ENCODE measurements around the gene PAM16. TPM values are rescaled to one million over a fixed set of nuclear protein-coding genes. Genes with fewer than 3 reads are reported as not detected.

Gene PAM16
- total RNA-seq, 1 experiment from 2014 or later: 104 TPM

DNA sequence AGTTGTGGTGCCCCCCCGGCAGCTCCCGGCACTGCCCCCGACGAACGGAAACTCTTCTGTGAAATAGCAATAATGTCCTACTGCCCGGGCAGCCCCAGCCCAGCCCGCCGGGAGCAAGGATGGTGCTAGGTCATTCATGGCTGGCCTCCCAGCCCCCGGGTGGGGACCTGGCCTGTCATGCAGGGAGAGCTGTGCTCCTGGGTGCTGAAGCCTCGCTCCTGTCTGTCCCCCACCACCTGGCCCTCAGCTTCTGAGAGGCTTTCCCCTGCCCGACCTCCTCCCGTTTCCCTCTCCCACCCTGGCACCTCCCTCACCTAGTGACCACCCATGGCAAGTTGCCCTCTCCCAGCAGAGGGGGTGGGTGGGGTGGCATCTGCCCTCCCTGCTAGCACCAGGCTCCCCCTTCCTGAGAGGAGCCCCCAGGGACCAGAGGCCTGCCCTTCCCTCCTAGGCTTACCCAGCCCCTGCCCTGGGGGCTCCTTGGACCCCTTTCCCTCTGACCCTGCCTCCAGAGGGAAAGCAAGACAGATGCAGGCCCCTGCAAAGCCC, 13.5 kb downstream of the PAM16 start:
- no peak overlapping the region for H3K4me3 ChIP-seq (ENCODE audit: low read depth in 2 of 2, low read length in 2 of 2)
- H3K9me3 ChIP-seq (ENCODE audit: control insufficient read depth, insufficient read depth, low read depth, low read length): no peaks in the 10 kb centered on the region
- peaks cover 53% of the 10 kb centered on the region for H3K4me1 ChIP-seq (ENCODE audit: control insufficient read depth, insufficient read depth, low read length)
- ATAC-seq (peak; percentile 18), DNase-seq (ENCODE audit: low read depth, low spot score) (no peak)
- intact Hi-C loops (cut with micrococcal nuclease; ENCODE audit: unreplicated experiment) (loop anchor here (5.0 kb wide), 1 partner anchor 65 kb away; the partner anchor contains the start of gene TFAP4), in situ Hi-C loops (cut with HindIII; ENCODE audit: low pct_unique_long_range_greater_than_20kb, low sequenced_read_pairs) (no loop called here)
- no peaks in the 10 kb centered on the region; the same call in none of the 2 replicates for H3K36me3 ChIP-seq (ENCODE audit: control insufficient read depth, insufficient read depth, low read length)
- TSS peak; percentile 31 for BruUV-seq (replicated peaks)
- peak overlapping the region; percentile 80 for H3K27ac ChIP-seq (ENCODE audit: low read length)
- POLR2A ChIA-PET: interaction anchor here (0.6 kb wide), 1 partner anchor 13 kb away, joined by 3 read pairs; no protein-coding TSS in a partner anchor
- no peaks in the 10 kb centered on the region for H3K27me3 ChIP-seq (ENCODE audit: control insufficient read depth, insufficient read depth, low read length)
- CTCF ChIA-PET: interaction anchor here (0.7 to 1.1 kb wide), 2 partner anchors 49 to 84 kb away, joined by 4 to 6 read pairs; no protein-coding TSS in a partner anchor
- TF ChIP-seq, protein P1, sequence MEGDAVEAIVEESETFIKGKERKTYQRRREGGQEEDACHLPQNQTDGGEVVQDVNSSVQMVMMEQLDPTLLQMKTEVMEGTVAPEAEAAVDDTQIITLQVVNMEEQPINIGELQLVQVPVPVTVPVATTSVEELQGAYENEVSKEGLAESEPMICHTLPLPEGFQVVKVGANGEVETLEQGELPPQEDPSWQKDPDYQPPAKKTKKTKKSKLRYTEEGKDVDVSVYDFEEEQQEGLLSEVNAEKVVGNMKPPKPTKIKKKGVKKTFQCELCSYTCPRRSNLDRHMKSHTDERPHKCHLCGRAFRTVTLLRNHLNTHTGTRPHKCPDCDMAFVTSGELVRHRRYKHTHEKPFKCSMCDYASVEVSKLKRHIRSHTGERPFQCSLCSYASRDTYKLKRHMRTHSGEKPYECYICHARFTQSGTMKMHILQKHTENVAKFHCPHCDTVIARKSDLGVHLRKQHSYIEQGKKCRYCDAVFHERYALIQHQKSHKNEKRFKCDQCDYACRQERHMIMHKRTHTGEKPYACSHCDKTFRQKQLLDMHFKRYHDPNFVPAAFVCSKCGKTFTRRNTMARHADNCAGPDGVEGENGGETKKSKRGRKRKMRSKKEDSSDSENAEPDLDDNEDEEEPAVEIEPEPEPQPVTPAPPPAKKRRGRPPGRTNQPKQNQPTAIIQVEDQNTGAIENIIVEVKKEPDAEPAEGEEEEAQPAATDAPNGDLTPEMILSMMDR (IDR thresholded peaks at IDR 0.05): no peak
- TF ChIP-seq SIN3A (IDR thresholded peaks at IDR 0.05; ENCODE audit: borderline replicate concordance, insufficient read depth, low read depth, low read length): no peak
- peak; percentile 37; the same call in 1 of the 2 replicates for TF ChIP-seq POLR2AphosphoS5 (IDR thresholded peaks at IDR 0.05; ENCODE audit: low read depth, low read length)
- TF ChIP-seq, protein P2, sequence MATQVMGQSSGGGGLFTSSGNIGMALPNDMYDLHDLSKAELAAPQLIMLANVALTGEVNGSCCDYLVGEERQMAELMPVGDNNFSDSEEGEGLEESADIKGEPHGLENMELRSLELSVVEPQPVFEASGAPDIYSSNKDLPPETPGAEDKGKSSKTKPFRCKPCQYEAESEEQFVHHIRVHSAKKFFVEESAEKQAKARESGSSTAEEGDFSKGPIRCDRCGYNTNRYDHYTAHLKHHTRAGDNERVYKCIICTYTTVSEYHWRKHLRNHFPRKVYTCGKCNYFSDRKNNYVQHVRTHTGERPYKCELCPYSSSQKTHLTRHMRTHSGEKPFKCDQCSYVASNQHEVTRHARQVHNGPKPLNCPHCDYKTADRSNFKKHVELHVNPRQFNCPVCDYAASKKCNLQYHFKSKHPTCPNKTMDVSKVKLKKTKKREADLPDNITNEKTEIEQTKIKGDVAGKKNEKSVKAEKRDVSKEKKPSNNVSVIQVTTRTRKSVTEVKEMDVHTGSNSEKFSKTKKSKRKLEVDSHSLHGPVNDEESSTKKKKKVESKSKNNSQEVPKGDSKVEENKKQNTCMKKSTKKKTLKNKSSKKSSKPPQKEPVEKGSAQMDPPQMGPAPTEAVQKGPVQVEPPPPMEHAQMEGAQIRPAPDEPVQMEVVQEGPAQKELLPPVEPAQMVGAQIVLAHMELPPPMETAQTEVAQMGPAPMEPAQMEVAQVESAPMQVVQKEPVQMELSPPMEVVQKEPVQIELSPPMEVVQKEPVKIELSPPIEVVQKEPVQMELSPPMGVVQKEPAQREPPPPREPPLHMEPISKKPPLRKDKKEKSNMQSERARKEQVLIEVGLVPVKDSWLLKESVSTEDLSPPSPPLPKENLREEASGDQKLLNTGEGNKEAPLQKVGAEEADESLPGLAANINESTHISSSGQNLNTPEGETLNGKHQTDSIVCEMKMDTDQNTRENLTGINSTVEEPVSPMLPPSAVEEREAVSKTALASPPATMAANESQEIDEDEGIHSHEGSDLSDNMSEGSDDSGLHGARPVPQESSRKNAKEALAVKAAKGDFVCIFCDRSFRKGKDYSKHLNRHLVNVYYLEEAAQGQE (IDR thresholded peaks at IDR 0.05; ENCODE audit: insufficient read depth in 1 of 2, low read depth in 2 of 2, low read length in 1 of 2): no peak
- TF ChIP-seq TCF7L2 (IDR thresholded peaks at IDR 0.05; ENCODE audit: low read depth, low read length): no peak

DNA sequence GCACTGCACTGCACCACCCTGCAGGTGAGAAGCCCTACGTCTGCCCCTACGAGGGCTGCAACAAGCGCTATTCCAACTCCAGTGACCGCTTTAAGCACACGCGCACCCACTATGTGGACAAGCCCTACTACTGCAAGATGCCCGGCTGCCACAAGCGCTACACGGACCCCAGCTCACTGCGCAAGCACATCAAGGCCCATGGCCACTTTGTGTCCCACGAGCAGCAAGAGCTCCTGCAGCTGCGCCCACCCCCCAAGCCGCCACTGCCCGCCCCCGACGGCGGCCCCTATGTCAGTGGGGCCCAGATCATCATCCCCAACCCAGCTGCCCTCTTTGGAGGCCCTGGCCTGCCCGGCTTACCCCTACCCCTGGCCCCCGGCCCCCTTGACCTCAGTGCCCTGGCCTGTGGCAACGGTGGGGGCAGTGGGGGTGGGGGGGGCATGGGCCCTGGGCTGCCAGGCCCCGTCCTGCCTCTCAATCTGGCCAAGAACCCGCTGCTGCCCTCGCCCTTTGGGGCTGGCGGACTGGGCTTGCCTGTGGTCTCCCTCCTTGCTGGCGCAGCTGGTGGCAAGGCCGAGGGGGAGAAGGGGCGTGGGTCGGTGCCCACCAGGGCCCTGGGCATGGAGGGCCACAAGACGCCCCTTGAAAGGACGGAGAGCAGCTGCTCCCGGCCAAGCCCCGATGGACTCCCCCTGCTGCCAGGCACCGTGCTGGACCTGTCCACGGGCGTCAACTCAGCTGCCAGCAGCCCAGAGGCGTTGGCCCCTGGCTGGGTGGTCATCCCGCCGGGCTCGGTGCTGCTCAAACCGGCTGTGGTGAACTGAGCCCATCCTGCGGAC, 14.2 kb downstream of the PAM16 start:
- no peaks in the 10 kb centered on the region for H3K9me3 ChIP-seq (ENCODE audit: control insufficient read depth, insufficient read depth, low read depth, low read length)
- no peak overlapping the region for H3K4me3 ChIP-seq (ENCODE audit: low read depth in 2 of 2, low read length in 2 of 2)
- H3K27ac ChIP-seq (ENCODE audit: low read length): peak overlapping the region; percentile 80
- POLR2A ChIA-PET: interaction anchor here (0.7 kb wide), 1 partner anchor 9 kb away, joined by 13 read pairs; no protein-coding TSS in a partner anchor
- in situ Hi-C loops (cut with HindIII; ENCODE audit: low pct_unique_long_range_greater_than_20kb, low sequenced_read_pairs) (no loop called here), intact Hi-C loops (cut with micrococcal nuclease; ENCODE audit: unreplicated experiment) (loop anchor here (5.0 kb wide), 1 partner anchor 65 kb away; the partner anchor contains the start of gene TFAP4)
- no peak for TF ChIP-seq SIN3A (IDR thresholded peaks at IDR 0.05; ENCODE audit: borderline replicate concordance, insufficient read depth, low read depth, low read length)
- TF ChIP-seq, protein P1 (IDR thresholded peaks at IDR 0.05): peak; percentile 15; the same call in 1 of the 2 replicates
- H3K27me3 ChIP-seq (ENCODE audit: control insufficient read depth, insufficient read depth, low read length): no peaks in the 10 kb centered on the region
- ATAC-seq (peak; percentile 1; the same call in 1 of the 2 replicates), DNase-seq (ENCODE audit: low read depth, low spot score) (no peak)
- peaks cover 2% of the 10 kb centered on the region for H3K36me3 ChIP-seq (ENCODE audit: control insufficient read depth, insufficient read depth, low read length)
- CTCF ChIA-PET: interaction anchor here (0.6 to 1.1 kb wide), 3 partner anchors 33 to 83 kb away, joined by 4 to 6 read pairs (median 6); no protein-coding TSS in a partner anchor
- BruUV-seq (replicated peaks): no TSS peak
- peaks cover 50% of the 10 kb centered on the region for H3K4me1 ChIP-seq (ENCODE audit: control insufficient read depth, insufficient read depth, low read length)

All from Panc1 (cell line).